Karpas-422 (cell line): ENCODE measurements around the gene UFD1. TPM values are rescaled to one million over a fixed set of nuclear protein-coding genes. Genes with fewer than 3 reads are reported as not detected.

Experiments
- DNase-seq: peaks from one replicate; pipeline ENCODE4 v3.0.0-alpha.2; 2015
- H2AFZ ChIP-seq: fragments of 200-600 bp; sonication (generic); 2 replicates; pipeline ENCODE4 v1.6.1; 2014; ENCODE audit warnings: antibody characterized with exemption, low read length, mixed read lengths
- H3K27ac ChIP-seq: fragments of 200-600 bp; sonication (generic); 2 replicates; pipeline ENCODE4 v1.5.1; 2014; ENCODE audit warnings: mild to moderate bottlenecking, low read length, moderate library complexity
- H3K27me3 ChIP-seq: fragments of 200-600 bp; sonication (generic); 2 replicates; pipeline ENCODE4 v1.6.1; 2014; ENCODE audit warnings: low read length, mixed read lengths
- H3K36me3 ChIP-seq: fragments of 200-600 bp; sonication (generic); 2 replicates; pipeline ENCODE4 v1.6.1; 2014; ENCODE audit warnings: low read length, mixed read lengths; ENCODE audit not compliant: insufficient read depth
- H3K4me1 ChIP-seq: fragments of 200-600 bp; sonication (generic); 2 replicates; pipeline ENCODE4 v1.6.1; 2014; ENCODE audit warnings: mild to moderate bottlenecking, low read length, mixed read lengths
- H3K4me2 ChIP-seq: fragments of 200-600 bp; sonication (generic); 2 replicates; pipeline ENCODE4 v1.6.1; 2014; ENCODE audit warnings: low read length, low read depth, mild to moderate bottlenecking; ENCODE audit not compliant: poor library complexity, severe bottlenecking
- H3K4me3 ChIP-seq: fragments of 200-600 bp; sonication (generic); 2 replicates; pipeline ENCODE4 v1.5.1; 2014; ENCODE audit warnings: mild to moderate bottlenecking, antibody characterized with exemption, low read length, mixed read lengths
- H3K79me2 ChIP-seq: fragments of 200-600 bp; sonication (generic); 2 replicates; pipeline ENCODE4 v1.6.1; 2014; ENCODE audit warnings: mild to moderate bottlenecking, low read length, mixed read lengths
- H3K9ac ChIP-seq: fragments of 200-600 bp; sonication (generic); 2 replicates; pipeline ENCODE4 v1.6.0; 2014; ENCODE audit warnings: low read length
- H3K9me2 ChIP-seq: fragments of 200-600 bp; sonication (generic), shearing (Covaris generic); replicated peaks from 2 replicates; pipeline ENCODE4 v1.6.0; 2014; ENCODE audit warnings: mild to moderate bottlenecking, low read length, moderate library complexity; ENCODE audit not compliant: insufficient read depth
- H3K9me3 ChIP-seq: fragments of 300-700, 200-600 bp; sonication (generic); 2 replicates; pipeline ENCODE4 v1.6.1; 2014; ENCODE audit warnings: low read length, mixed read lengths
- H4K20me1 ChIP-seq: fragments of 200-600 bp; sonication (generic); 2 replicates; pipeline ENCODE4 v1.6.1; 2014; ENCODE audit warnings: mild to moderate bottlenecking, antibody characterized with exemption, low read length, low read depth; ENCODE audit not compliant: insufficient read depth
- total RNA-seq: library from RNA; depleted of rRNA; stranded (reverse); fragments of >200 nt; shearing (Covaris generic); gene quantifications from 2 replicates; pipeline ENCODE4 v1.2.3, GENCODE V29; 2014; ENCODE audit warnings: low replicate concordance

UFD1 gene
- total RNA-seq, 1 experiment from 2014 or later: 91.5 TPM

DNA sequence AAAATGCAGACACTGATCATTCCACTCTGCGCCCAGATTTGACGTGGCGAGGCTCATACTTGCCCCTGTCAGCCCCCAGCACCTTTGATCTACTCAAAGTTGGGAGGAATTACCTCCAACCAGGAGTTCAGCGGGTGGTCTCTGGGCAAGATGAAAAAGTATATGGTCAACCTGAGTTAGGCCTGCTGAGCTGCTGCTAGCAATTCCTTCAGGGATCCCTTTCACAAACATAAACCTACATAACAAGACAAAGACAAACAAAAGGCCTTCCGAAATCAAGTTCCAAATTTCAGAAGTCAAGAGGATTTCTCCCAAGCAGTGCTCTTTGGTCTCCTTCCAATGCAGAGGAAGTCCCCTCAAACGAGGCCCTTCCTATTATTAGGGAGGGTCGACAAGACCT lies 24.4 kb upstream of the UFD1 start:
- DNase-seq: no peak
- Histone ChIP-seq H3K27ac (no peak overlapping the region), H3K4me3 (no peak overlapping the region), H3K9ac (no peak overlapping the region), H3K4me2 (no peak overlapping the region), H3K27me3 (no peaks in the 10 kb centered on the region), H4K20me1 (no peaks in the 10 kb centered on the region), H3K4me1 (no peaks in the 10 kb centered on the region), H3K9me2 (no peaks in the 10 kb centered on the region), H3K79me2 (no peaks in the 10 kb centered on the region), H3K36me3 (peaks cover 14% of the 10 kb centered on the region; the same call in 1 of the 2 replicates), H3K9me3 (no peaks in the 10 kb centered on the region), H2AFZ (no peak overlapping the region)

DNA sequence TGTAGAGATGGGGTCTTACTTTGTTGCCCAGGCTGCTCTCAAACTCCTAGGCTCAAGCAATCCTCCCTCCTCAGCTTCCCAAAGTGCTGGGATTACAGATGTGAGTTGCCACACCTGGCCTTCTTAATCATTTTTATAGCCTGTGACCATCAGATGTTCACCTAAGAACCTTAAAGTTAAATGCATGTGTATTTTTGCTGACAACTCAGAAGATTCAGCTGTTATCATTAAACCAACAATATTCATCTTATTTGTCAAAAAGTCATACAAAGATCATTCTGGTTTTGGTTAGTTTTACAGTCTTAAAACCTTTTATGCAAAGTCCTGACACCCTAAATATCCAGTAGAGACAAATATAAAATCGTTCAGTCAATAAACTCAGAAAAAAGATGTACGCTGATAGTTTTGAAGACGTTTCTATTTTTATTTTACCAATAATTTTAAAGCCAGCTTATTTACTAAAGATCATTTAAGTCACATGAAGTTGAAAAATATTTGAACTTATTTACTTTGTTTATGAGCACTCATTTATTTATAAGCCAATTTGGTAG lies 23.0 kb upstream of the UFD1 start:
- no peaks in the 10 kb centered on the region for H3K9me3 ChIP-seq
- no peak overlapping the region for H3K9ac ChIP-seq
- no peaks in the 10 kb centered on the region for H3K9me2 ChIP-seq
- no peak overlapping the region for H3K4me2 ChIP-seq
- H4K20me1 ChIP-seq: no peaks in the 10 kb centered on the region
- no peaks in the 10 kb centered on the region for H3K27me3 ChIP-seq
- H3K79me2 ChIP-seq: no peaks in the 10 kb centered on the region
- H3K4me1 ChIP-seq: no peaks in the 10 kb centered on the region
- H3K4me3 ChIP-seq: no peak overlapping the region
- no peak overlapping the region for H2AFZ ChIP-seq
- no peak for DNase-seq
- peaks cover 12% of the 10 kb centered on the region; the same call in 1 of the 2 replicates for H3K36me3 ChIP-seq
- H3K27ac ChIP-seq: no peak overlapping the region

DNA sequence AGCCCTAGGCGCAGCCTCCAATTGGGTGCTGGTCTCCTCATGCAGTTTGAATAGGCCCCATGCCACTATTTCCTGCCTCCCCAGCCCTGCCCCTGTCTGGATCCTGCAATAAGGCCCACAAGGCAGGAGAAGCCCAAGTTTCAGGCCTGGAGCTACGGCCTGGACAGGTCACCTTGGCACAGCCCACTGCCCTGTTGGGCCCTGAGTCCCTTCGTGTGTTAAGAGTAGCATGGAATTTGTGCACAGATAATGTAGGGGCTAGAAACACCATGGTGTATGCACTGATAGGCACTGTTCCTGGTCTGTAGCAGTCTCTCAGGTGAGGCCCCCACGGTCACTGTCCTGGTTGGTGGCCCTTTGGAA lies 20.9 kb upstream of the UFD1 start:
- Histone ChIP-seq H3K4me1 (no peaks in the 10 kb centered on the region), H3K27ac (no peak overlapping the region), H4K20me1 (no peaks in the 10 kb centered on the region), H3K27me3 (no peaks in the 10 kb centered on the region), H3K9ac (no peak overlapping the region), H3K9me2 (no peaks in the 10 kb centered on the region), H3K4me3 (no peak overlapping the region), H2AFZ (no peak overlapping the region), H3K36me3 (peaks cover 28% of the 10 kb centered on the region; the same call in 1 of the 2 replicates), H3K9me3 (no peaks in the 10 kb centered on the region), H3K4me2 (no peak overlapping the region), H3K79me2 (no peaks in the 10 kb centered on the region)
- DNase-seq: no peak

DNA sequence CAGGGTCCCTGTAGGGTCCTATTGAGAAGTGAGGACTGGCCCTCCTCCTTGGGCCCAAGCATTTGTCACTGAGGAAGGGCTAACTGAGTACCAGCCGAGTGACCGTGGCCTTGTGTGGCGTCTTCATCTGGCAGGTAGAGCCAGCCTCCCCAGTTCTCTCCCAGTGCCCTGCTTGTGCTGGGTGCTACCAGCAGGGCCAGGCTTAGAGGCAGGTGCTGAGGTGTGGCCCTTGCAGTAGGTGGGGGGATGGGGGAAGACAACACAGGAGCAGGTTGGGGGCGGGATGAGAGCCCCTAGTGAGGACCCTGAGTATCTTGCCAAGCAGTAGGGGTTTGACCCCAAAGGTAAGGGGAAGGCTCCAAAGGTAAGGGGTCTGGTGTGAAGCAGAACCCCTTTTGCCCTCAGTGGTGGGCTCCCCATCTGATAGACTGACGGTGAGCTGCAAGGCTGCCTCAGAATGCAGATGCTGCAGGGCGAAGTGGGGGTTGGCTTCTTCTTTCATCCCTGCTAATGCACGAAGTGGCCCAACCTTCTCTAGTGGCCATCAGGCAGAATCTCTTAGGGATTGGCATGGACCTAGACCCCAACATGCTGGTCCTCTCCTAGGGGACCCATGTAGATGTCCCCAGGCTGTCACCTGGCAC lies 20.4 kb upstream of the UFD1 start:
- no peak overlapping the region for H3K9ac ChIP-seq
- H2AFZ ChIP-seq: no peak overlapping the region
- no peak overlapping the region for H3K4me3 ChIP-seq
- H3K9me2 ChIP-seq: no peaks in the 10 kb centered on the region
- no peaks in the 10 kb centered on the region for H3K4me1 ChIP-seq
- no peaks in the 10 kb centered on the region for H3K9me3 ChIP-seq
- H3K4me2 ChIP-seq: no peak overlapping the region
- no peaks in the 10 kb centered on the region for H3K27me3 ChIP-seq
- no peak for DNase-seq
- H3K27ac ChIP-seq: no peak overlapping the region
- H3K79me2 ChIP-seq: no peaks in the 10 kb centered on the region
- H4K20me1 ChIP-seq: no peaks in the 10 kb centered on the region
- H3K36me3 ChIP-seq: peaks cover 31% of the 10 kb centered on the region; the same call in 1 of the 2 replicates

DNA sequence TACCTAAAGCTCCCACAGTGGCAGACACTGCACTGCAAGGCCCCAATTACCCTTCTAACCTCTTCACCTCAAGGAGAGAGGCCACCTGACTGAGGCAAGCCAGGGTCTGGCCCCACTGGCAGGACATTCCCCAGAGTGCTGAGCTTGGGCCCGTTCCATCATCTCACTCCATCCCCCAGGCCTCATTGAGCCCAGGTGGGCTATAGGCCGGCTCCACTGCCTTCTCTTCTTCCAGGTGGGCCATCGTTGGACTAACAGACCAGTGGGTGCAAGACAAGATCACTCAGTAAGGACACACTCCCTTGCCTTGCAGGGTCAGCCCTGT lies 19.8 kb upstream of the UFD1 start:
- H3K9ac ChIP-seq: no peak overlapping the region
- H3K4me3 ChIP-seq: no peak overlapping the region
- H3K9me2 ChIP-seq: no peaks in the 10 kb centered on the region
- no peaks in the 10 kb centered on the region for H3K27me3 ChIP-seq
- no peak for DNase-seq
- no peaks in the 10 kb centered on the region for H3K4me1 ChIP-seq
- no peak overlapping the region for H3K27ac ChIP-seq
- no peaks in the 10 kb centered on the region for H3K9me3 ChIP-seq
- H3K4me2 ChIP-seq: no peak overlapping the region
- peaks cover 36% of the 10 kb centered on the region; the same call in 1 of the 2 replicates for H3K36me3 ChIP-seq
- no peaks in the 10 kb centered on the region for H3K79me2 ChIP-seq
- H2AFZ ChIP-seq: no peak overlapping the region
- H4K20me1 ChIP-seq: no peaks in the 10 kb centered on the region

DNA sequence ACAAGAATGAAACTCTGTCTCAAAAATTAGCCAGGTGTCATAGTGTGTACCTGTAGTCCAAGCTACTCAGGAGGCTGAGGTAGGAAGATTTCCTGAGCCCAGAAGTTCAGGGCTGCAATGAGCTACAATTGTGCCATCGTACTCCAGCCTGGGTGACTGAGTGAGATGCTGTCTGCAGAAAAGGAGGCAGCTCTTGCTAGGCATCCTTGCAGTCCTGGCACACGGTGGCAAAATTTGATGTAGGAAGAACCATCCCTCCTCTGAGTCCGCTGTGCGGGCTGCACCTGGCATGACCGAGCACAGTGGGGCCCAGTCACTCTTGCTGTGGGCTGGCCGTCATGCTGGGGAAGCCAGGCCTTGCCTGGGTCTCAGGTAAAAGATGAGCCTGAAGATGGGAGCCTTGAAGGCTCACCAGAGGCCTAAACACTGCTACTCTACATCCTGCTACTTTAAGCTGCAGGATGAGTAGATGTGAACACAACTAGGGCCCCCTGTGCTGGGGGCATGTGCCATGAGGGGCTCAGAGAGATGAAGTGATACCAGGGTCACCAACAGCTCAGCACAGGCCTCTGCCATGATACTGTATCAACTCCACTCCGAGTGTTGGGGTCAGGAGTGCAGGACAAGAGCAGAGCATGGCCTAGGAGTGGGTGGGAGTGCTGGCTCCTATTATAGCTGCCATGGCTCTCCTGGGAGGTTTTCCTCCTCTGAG lies 19.3 kb upstream of the UFD1 start:
- Histone ChIP-seq H3K4me3 (no peak overlapping the region), H3K79me2 (no peaks in the 10 kb centered on the region), H3K9ac (no peak overlapping the region), H3K27me3 (no peaks in the 10 kb centered on the region), H3K9me3 (no peaks in the 10 kb centered on the region), H3K9me2 (no peaks in the 10 kb centered on the region), H3K36me3 (peaks cover 39% of the 10 kb centered on the region; the same call in 1 of the 2 replicates), H3K4me2 (no peak overlapping the region), H3K4me1 (no peaks in the 10 kb centered on the region), H3K27ac (no peak overlapping the region), H2AFZ (no peak overlapping the region), H4K20me1 (no peaks in the 10 kb centered on the region)
- no peak for DNase-seq

DNA sequence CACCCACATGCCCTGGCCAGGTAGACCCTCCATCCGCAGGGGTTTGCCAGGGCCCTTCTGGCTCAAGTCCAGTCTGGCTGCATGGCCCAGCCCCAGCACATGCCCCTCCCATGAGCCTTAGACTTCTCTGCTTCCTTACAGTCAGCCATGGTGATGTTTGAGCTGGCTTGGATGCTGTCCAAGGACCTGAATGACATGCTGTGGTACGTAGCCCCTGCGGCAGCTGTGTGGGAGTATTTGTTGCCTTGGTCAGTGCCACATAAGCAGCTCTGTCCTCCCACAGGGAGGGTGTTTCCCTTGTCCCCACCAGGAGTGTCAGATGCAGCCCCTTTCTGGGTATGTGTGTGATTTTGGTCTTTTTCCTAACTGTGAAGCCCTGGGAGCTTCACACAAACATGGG lies 18.3 kb upstream of the UFD1 start:
- no peaks in the 10 kb centered on the region for H3K4me1 ChIP-seq
- H3K4me2 ChIP-seq: no peak overlapping the region
- no peaks in the 10 kb centered on the region for H3K27me3 ChIP-seq
- H3K36me3 ChIP-seq: peaks cover 45% of the 10 kb centered on the region; the same call in 1 of the 2 replicates
- H3K27ac ChIP-seq: no peak overlapping the region
- H3K9me2 ChIP-seq: no peaks in the 10 kb centered on the region
- H2AFZ ChIP-seq: no peak overlapping the region
- H4K20me1 ChIP-seq: no peaks in the 10 kb centered on the region
- no peaks in the 10 kb centered on the region for H3K9me3 ChIP-seq
- peaks cover 5% of the 10 kb centered on the region; the same call in 1 of the 2 replicates for H3K79me2 ChIP-seq
- DNase-seq: no peak
- no peak overlapping the region for H3K4me3 ChIP-seq
- no peak overlapping the region for H3K9ac ChIP-seq

DNA sequence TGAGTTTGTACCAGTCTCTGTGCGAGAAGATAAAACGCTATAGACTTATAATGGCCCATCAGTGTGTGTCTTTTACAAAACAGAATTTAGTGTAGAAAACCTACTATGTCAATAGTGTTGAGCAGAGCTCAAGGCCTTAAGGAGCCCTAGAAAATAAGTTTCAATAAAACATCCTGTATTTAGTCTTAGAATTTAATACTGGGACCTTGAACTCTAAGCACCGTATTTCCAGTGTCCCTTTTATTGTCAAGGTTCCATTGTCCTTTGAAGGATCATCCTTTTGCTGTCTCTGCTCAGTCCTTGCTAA lies 17.3 kb upstream of the UFD1 start:
- Histone ChIP-seq H3K4me1 (no peaks in the 10 kb centered on the region), H4K20me1 (no peaks in the 10 kb centered on the region), H3K9ac (no peak overlapping the region), H3K4me2 (no peak overlapping the region), H3K36me3 (peaks cover 48% of the 10 kb centered on the region; the same call in 1 of the 2 replicates), H3K9me3 (no peaks in the 10 kb centered on the region), H3K27ac (no peak overlapping the region), H3K4me3 (no peak overlapping the region), H3K27me3 (no peaks in the 10 kb centered on the region), H2AFZ (no peak overlapping the region), H3K79me2 (peaks cover 13% of the 10 kb centered on the region), H3K9me2 (no peaks in the 10 kb centered on the region)
- DNase-seq: no peak
